SJCRH30 (cell line): ENCODE measurements around the gene POPDC3. TPM values are rescaled to one million over a fixed set of nuclear protein-coding genes. Genes with fewer than 3 reads are reported as not detected.
"Not testable (repeated sequence)": the region's sequence is repeated elsewhere in the genome, so short reads cannot be mapped to it uniquely, and the experiment has no call there.

Experiments
- DNase-seq, 2 experiments: peaks; one replicate each; pipeline ENCODE4 v3.0.0-alpha.2; 2015 to 2020
- H3K27ac ChIP-seq: fragments of 250-450 bp; sonication (Bioruptor Pico); 2 replicates; pipeline ENCODE4 v1.5.1; 2020; ENCODE audit warnings: mild to moderate bottlenecking, moderate library complexity
- H3K27me3 ChIP-seq: fragments of 250-450 bp; sonication (Bioruptor Pico); 2 replicates; pipeline ENCODE4 v1.5.1; 2020; ENCODE audit warnings: mild to moderate bottlenecking, moderate library complexity
- H3K36me3 ChIP-seq: fragments of 250-450 bp; sonication (Bioruptor Pico); 2 replicates; pipeline ENCODE4 v1.5.1; 2020; ENCODE audit warnings: mild to moderate bottlenecking, moderate library complexity
- H3K4me1 ChIP-seq: fragments of 250-450 bp; sonication (Bioruptor Pico); 2 replicates; pipeline ENCODE4 v1.5.1; 2020; ENCODE audit warnings: mild to moderate bottlenecking, moderate library complexity
- H3K4me3 ChIP-seq: fragments of 250-450 bp; sonication (Bioruptor Pico); 2 replicates; pipeline ENCODE4 v1.5.1; 2020; ENCODE audit warnings: mild to moderate bottlenecking, moderate library complexity
- H3K9me3 ChIP-seq: fragments of 250-450 bp; sonication (Bioruptor Pico); replicated peaks from 2 replicates; pipeline ENCODE4 v1.5.1; 2020; ENCODE audit warnings: mild to moderate bottlenecking, moderate library complexity
- total RNA-seq: library from RNA; depleted of rRNA; stranded (reverse); fragments of >200 nt; shearing (Covaris generic); gene quantifications from 2 replicates; pipeline ENCODE4 v1.2.3, GENCODE V29; 2014

POPDC3 gene
- total RNA-seq, 1 experiment from 2014 or later = 57.9 TPM

DNA sequence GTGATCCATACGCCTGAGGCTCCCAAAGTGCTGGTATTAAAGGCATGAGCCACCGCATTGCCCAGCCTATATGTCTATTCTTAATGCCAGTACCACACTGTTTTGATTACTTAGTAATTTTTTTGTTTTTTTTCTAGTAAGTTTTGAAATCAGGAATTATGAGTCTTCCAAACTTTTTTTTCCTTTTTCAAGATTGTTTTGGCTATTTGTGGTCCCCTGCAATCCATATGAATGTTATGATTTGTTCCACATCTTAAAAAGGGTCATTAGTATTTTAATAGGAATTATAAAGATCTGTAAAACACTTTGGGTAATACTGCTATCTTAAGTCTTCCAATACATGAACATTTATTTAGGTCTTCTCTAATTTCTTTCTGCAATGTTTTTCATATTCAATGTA, 6.8 kb upstream of the POPDC3 start:
- no peak overlapping the region for H3K27ac ChIP-seq
- no peaks in the 10 kb centered on the region for H3K36me3 ChIP-seq
- no peaks in the 10 kb centered on the region for H3K9me3 ChIP-seq
- no peak for DNase-seq
- no peak overlapping the region for H3K4me3 ChIP-seq
- H3K4me1 ChIP-seq = no peaks in the 10 kb centered on the region
- no peaks in the 10 kb centered on the region for H3K27me3 ChIP-seq

DNA sequence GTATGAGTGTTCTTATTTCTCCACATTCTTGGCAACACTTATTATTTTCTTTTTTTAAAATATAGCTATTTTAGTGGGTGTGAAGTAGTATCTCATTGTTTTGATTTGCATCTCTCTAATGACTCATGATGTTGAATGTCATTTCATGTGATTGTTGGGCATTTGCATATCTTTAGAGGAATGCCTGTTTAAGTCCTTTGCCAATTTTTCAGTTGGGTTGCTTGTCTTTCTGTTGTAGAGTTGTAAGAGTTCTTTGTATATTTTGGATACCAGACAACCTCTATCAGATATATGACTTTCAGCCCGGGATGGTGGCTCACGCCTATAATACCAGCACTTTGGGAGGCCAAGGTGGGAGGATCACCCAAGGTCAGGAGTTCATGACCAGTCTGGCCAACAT, 5.1 kb upstream of the POPDC3 start:
- no peaks in the 10 kb centered on the region for H3K36me3 ChIP-seq
- H3K27ac ChIP-seq = no peak overlapping the region
- no peak overlapping the region for H3K4me3 ChIP-seq
- H3K9me3 ChIP-seq = no peaks in the 10 kb centered on the region
- no peaks in the 10 kb centered on the region for H3K27me3 ChIP-seq
- no peak for DNase-seq
- no peaks in the 10 kb centered on the region for H3K4me1 ChIP-seq

DNA sequence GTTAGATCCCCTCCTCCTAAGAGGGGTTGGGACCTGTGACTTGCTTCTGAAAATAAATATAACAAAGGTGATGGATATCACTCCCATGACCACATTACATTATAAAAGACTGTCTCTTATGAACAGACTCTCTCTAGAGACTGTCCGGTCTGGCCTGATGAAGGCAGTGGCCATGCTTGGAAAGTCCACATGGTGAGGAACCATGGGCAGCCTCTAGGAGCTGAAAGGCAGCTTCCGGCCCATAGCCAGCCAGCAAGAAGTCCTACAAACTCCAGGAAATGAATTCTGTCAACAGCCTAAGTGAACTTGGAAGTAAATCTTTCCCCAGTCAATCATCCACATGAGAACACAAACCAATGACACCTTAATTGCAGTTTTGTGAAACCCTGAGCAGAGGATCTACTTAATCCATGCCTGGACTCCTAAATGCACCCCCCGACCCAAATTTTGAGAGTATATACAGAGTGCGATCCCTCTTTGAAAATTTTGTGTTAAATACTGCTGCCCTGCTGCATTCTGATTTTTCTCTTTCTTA, 2.2 kb upstream of the POPDC3 start:
- Histone ChIP-seq H3K36me3 (peaks cover 2% of the 10 kb centered on the region; the same call in 1 of the 2 replicates), H3K27me3 (no peaks in the 10 kb centered on the region), H3K4me3 (no peak overlapping the region), H3K9me3 (no peaks in the 10 kb centered on the region), H3K27ac (no peak overlapping the region), H3K4me1 (peaks cover 12% of the 10 kb centered on the region)
- no peak for DNase-seq

DNA sequence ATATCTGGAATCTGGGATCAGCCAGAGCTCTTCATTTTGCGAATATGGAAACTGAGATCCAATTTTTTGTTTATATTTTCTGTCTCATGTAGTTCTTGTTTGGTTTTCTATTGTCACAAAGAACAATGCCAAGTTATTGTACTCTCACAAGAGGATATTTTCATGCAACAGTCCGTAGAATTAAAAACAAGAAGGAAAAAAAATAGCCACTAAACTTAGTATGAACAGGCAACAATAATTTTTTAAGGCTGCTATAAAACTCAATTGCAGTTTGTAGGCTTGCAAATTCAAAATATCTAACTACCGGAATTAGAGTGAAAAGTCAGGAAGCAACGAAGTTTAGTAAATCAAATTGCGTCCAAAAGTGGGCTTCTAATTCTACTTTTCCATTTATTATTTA, 1.2 kb downstream of the POPDC3 start:
- Histone ChIP-seq H3K9me3 (no peaks in the 10 kb centered on the region), H3K4me1 (peaks cover 12% of the 10 kb centered on the region), H3K27ac (peak overlapping the region; percentile 93), H3K27me3 (no peaks in the 10 kb centered on the region), H3K4me3 (peak overlapping the region; percentile 94), H3K36me3 (peaks cover 2% of the 10 kb centered on the region; the same call in 1 of the 2 replicates)
- no peak for DNase-seq

DNA sequence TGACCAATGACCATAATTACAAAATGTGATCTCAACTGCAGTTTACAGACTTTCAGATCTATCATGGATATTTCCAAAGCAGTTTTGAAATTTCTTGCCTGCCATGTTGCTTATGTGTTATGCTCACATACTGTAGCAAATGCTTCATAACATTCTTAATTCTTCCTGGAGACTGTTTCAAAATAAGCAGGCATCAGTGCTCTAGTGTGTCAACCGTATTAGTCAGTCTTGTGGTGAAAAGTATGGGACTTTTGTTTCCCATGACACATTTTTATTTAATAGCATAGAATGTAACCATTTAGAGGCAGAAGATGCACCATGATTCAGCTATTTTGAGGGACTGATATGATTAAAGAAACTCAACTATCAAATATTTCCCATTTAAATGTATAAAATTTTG, 1.7 kb downstream of the POPDC3 start:
- DNase-seq = peak in 1 of 2 experiments; percentile 34
- peak overlapping the region; percentile 94 for H3K4me3 ChIP-seq

DNA sequence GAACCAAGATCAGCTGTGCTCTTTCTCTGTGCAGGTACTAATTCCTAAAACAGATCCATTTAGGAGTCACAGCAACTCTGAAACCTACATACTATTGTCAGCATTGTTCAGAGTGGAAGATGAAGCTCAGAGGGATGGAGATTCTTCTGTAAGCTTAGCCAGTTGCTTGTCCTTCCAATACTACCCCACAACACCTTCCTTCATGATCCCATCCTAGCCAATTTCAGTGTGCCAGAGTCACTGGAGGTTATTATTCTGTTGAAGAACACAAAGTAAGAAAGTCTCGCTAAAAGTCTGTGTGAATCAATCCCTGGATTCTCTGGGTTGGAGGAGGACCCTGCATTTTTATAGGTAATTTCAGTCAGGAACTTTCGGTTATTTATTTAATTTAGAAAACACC, 2.3 kb downstream of the POPDC3 start:
- H3K27me3 ChIP-seq = no peaks in the 10 kb centered on the region
- H3K27ac ChIP-seq = peak overlapping the region; percentile 93
- H3K36me3 ChIP-seq = peaks cover 2% of the 10 kb centered on the region; the same call in 1 of the 2 replicates
- peak overlapping the region; percentile 94 for H3K4me3 ChIP-seq
- peak in 1 of 2 experiments; percentile 34 for DNase-seq
- peaks cover 12% of the 10 kb centered on the region for H3K4me1 ChIP-seq
- no peaks in the 10 kb centered on the region for H3K9me3 ChIP-seq

More for the DNA sequence above, 1.7 kb downstream of the POPDC3 start:
- no peaks in the 10 kb centered on the region for H3K27me3 ChIP-seq
- H3K27ac ChIP-seq = peak overlapping the region; percentile 93
- no peaks in the 10 kb centered on the region for H3K9me3 ChIP-seq
- H3K4me1 ChIP-seq = peaks cover 12% of the 10 kb centered on the region
- H3K36me3 ChIP-seq = peaks cover 2% of the 10 kb centered on the region; the same call in 1 of the 2 replicates

DNA sequence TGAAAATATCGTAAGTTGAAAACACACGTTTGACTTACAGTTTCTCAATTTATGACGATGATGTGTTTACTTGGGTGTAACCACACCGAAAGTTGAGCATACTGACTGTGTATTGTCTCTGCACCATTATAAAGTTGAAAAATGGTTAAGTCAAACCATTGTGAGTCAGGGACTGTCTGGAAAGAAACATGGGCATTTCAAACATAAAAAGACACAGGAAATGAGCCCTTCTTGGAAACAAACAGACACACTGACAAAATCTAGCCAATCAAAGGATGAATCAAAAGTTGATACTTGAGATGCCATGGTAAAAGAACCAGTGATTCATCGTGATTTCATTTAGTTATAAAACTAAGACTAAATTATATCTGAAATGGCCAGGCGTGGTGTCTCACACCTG, 5.3 kb downstream of the POPDC3 start:
- peaks cover 2% of the 10 kb centered on the region; the same call in 1 of the 2 replicates for H3K36me3 ChIP-seq
- H3K27ac ChIP-seq = no peak overlapping the region
- no peaks in the 10 kb centered on the region for H3K27me3 ChIP-seq
- H3K4me3 ChIP-seq = no peak overlapping the region
- H3K4me1 ChIP-seq = peaks cover 28% of the 10 kb centered on the region
- no peaks in the 10 kb centered on the region for H3K9me3 ChIP-seq
- no peak for DNase-seq

DNA sequence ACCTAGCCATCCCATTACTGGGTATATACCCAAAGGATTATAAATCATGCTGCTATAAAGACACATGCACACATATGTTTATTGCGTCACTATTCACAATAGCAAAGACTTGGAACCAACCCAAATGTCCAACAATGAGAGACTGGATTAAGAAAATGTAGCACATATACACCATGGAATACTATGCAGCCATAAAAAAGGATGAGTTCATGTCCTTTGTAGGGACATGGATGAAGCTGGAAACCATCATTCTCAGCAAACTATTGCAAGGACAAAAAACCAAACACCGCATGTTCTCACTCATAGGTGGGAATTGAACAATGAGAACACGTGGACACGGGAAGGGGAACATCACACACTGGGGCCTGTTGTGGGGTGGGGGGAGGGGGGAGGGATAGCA, 7.3 kb downstream of the POPDC3 start:
- not testable (repeated sequence) for H3K9me3 ChIP-seq, H3K27me3 ChIP-seq, H3K4me3 ChIP-seq, DNase-seq, H3K36me3 ChIP-seq, H3K27ac ChIP-seq
- peaks cover 39% of the 10 kb centered on the region for H3K4me1 ChIP-seq

DNA sequence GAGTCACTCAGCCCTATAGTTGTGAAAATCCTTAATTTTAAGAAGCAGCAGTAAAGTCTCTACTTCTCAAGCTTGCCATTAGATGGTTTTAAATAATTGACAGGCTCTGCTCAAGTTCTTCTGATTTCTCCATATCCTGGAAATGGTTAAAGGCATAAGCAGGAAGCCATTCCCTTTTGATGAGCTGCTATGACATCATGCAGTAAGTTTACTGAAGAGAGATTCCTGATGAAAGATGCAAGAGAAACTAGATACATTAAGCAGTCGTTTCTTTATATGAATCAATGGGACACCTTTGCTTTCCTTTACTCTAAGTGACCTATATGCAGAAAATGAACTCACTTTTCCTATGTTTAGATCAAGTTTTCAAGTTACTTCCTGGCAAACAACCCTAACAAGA, 9.8 kb downstream of the POPDC3 start:
- Histone ChIP-seq H3K36me3 (no peaks in the 10 kb centered on the region), H3K9me3 (no peaks in the 10 kb centered on the region), H3K27ac (peak overlapping the region; percentile 12; the same call in 1 of the 2 replicates), H3K27me3 (no peaks in the 10 kb centered on the region), H3K4me3 (no peak overlapping the region), H3K4me1 (peaks cover 54% of the 10 kb centered on the region)
- DNase-seq = peak in 1 of 2 experiments; percentile 22

DNA sequence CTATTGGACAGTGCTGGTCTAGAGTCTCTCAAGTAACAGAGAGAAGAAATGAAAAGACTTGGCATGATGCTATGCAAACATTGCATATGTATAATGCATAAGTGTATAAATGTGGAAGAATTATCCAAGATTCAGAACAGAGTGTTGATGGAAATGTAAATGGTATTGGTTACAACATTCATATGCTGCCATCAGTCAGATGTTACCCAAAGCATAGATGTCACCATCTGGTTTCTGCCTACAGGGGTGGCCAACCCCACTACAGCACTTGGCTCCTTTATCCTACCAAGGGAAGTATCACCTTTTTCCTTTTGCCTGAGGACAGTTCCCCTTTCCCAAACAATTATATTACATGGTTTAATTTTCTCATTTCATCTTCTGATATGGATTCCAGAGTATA, 11.9 kb downstream of the POPDC3 start:
- H3K4me3 ChIP-seq = no peak overlapping the region
- H3K27ac ChIP-seq = peak overlapping the region; percentile 11; the same call in 1 of the 2 replicates
- no peaks in the 10 kb centered on the region for H3K36me3 ChIP-seq
- DNase-seq = peak; percentile 40 to 70
- no peaks in the 10 kb centered on the region for H3K27me3 ChIP-seq
- peaks cover 70% of the 10 kb centered on the region for H3K4me1 ChIP-seq
- H3K9me3 ChIP-seq = no peaks in the 10 kb centered on the region

DNA sequence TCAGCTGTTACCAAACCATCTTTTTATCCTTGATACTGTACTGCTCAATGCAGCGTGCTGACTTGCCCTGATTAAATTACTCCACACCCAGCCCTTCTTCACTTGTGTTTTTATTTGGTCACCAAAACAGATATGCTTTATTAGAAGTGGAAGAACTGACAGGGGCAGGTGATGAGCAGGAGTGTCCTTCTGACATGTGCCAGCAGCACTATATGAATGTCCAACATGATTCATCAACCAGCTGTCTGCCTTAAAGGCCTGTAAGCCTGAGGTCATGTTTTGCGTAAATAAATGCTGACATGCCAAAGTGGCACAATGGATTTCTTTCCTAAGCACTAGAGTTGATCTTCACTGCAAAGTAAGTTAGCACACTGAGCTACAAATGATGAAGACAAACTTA, 15.4 kb downstream of the POPDC3 start:
- H3K27ac ChIP-seq = peak overlapping the region; percentile 90
- H3K9me3 ChIP-seq = no peaks in the 10 kb centered on the region
- H3K36me3 ChIP-seq = peaks cover 13% of the 10 kb centered on the region
- no peak overlapping the region for H3K4me3 ChIP-seq
- no peaks in the 10 kb centered on the region for H3K27me3 ChIP-seq
- peak; percentile 98 to 99 for DNase-seq
- peaks cover 72% of the 10 kb centered on the region for H3K4me1 ChIP-seq

DNA sequence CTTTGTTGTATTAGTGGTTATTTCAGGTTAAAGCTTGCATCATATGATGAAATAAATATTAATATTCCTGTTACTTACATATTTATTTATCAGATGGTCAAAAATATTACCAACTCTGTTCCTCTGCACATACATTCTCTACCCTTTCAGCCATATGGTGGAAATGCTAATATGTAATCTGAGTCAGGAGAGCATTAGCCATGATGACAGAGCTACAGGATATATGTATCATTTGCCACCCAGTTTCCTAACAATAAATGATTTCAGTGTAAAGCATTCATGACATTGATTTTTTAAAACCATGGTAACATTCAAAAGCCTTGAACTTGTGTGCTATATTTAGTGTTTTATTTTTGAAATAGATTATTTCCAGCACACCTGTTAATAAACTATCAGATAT, 16.6 kb downstream of the POPDC3 start:
- Histone ChIP-seq H3K27ac (peak overlapping the region; percentile 90), H3K9me3 (no peaks in the 10 kb centered on the region)
- DNase-seq = peak in 1 of 2 experiments; percentile 65

DNA sequence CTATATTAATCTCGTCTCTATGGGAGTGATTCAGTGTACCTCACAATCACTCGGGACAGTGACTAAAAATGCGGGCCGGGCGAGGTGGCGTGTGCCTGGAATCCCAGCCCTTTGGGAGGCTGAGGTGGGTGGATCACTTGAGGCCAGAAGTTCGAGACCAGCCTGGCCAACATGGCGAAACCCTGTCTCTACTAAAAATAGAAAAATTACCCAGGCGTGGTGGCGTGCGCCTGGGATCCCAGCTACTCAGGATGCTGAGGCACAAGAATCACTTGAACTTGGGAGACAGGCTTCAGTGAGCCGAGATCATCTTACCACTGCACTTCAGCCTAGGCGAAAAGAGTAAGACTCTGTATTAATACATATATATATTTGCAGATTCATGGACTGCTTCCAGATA, 17.4 kb downstream of the POPDC3 start:
- Histone ChIP-seq H3K27ac (peak overlapping the region; percentile 90; the same call in 1 of the 2 replicates), H3K9me3 (no peaks in the 10 kb centered on the region), H3K4me3 (no peak overlapping the region), H3K36me3 (peaks cover 32% of the 10 kb centered on the region), H3K4me1 (peaks cover 54% of the 10 kb centered on the region), H3K27me3 (no peaks in the 10 kb centered on the region)
- DNase-seq = no peak

More for the DNA sequence above, 16.6 kb downstream of the POPDC3 start:
- peaks cover 26% of the 10 kb centered on the region for H3K36me3 ChIP-seq
- H3K4me3 ChIP-seq = no peak overlapping the region
- no peaks in the 10 kb centered on the region for H3K27me3 ChIP-seq
- H3K4me1 ChIP-seq = peaks cover 60% of the 10 kb centered on the region

DNA sequence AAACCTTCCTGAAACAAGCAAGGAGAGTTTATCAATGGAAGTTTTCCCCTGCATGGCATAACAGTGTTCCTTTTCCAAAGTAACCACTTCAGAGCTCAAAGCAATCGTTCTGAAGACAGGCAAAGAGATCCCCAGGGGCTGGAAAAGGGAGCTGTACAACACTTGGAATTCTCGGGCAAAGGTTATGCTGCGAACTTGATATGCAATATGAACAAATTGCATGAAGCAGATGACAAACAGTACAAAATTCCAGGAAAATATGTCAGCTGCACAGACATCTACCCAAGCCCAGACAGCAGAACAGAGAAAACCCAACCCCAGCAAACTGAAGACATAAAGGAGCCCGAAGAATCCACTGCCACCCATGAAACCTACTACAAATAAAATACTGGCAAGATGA, 18.4 kb downstream of the POPDC3 start:
- no peaks in the 10 kb centered on the region for H3K9me3 ChIP-seq
- H3K4me1 ChIP-seq = peaks cover 50% of the 10 kb centered on the region
- no peak overlapping the region for H3K27ac ChIP-seq
- DNase-seq = peak in 1 of 2 experiments; percentile 11
- H3K36me3 ChIP-seq = peaks cover 39% of the 10 kb centered on the region
- H3K27me3 ChIP-seq = no peaks in the 10 kb centered on the region
- no peak overlapping the region for H3K4me3 ChIP-seq

DNA sequence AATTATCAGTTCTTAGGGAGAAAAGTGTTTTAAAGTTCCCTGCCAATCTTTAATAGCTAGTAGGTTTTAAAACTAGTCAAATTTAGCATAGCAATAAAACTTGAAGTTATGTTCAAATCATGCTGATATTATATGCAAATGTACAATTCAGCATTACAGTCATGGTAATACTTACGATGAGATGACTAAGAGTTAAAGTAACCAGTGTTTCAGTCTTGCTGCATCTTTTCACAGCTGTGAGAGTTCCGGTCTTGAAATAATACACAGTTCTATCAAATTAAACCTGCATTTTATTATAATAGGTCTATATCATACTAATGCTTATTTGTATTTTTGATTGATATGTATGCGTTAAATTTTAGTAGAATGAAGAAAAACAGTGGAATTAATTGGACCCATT, 26.1 kb downstream of the POPDC3 start:
- no peaks in the 10 kb centered on the region for H3K27me3 ChIP-seq
- H3K9me3 ChIP-seq = 0 out of 2 replicates have a peak, but pooled peaks cover 2% of the 10 kb centered on the region
- no peak overlapping the region for H3K4me3 ChIP-seq
- DNase-seq = no peak
- no peaks in the 10 kb centered on the region for H3K4me1 ChIP-seq
- H3K36me3 ChIP-seq = peaks cover 34% of the 10 kb centered on the region
- H3K27ac ChIP-seq = no peak overlapping the region

DNA sequence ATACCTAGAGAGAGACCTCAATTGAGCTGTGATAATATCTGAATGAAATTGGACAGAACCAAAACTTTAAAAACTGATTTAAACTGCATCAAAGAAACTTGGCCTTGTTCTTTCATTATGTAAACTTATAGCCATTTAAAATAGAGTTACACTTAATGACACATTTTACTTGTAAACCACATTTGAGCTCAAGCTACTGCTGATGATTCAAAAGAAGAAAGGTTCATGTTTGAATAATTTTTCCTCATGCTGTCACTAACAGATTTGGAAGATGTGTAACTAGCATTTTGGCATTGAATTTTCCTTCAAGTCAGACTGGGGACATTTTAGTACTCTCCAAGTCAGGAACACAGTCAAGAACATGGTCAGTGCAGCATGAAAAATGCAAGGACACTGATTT, 26.9 kb downstream of the POPDC3 start:
- Histone ChIP-seq H3K4me1 (no peaks in the 10 kb centered on the region), H3K27me3 (no peaks in the 10 kb centered on the region), H3K4me3 (no peak overlapping the region), H3K9me3 (0 out of 2 replicates have a peak, but pooled peaks cover 2% of the 10 kb centered on the region), H3K36me3 (peaks cover 26% of the 10 kb centered on the region), H3K27ac (no peak overlapping the region)
- DNase-seq = no peak
